SK-N-SH (cell line): ENCODE results near the gene NDUFB4.
"Not testable (repeated sequence)": the region's sequence is repeated elsewhere in the genome, so short reads cannot be mapped to it uniquely, and the experiment has no call there.

ENCODE experiments used
- CHD2 ChIP-seq: fragments of 150-350 bp; IDR thresholded peaks from 2 replicates; pipeline ENCODE4 v1.6.1; 2018; ENCODE audit warnings: low read length; ENCODE audit not compliant: partially characterized antibody
- CTCF ChIP-seq: fragments of 200-600 bp; sonication (generic); IDR thresholded peaks from 2 replicates; pipeline ENCODE4 v1.6.1; 2017; ENCODE audit warnings: antibody characterized with exemption, mild to moderate bottlenecking, moderate library complexity
- EZH2phosphoT487 ChIP-seq: fragments of 200-600 bp; sonication (generic); IDR thresholded peaks from 2 replicates; pipeline ENCODE4 v1.6.1; 2017; ENCODE audit warnings: low read depth, mixed run types, mild to moderate bottlenecking, antibody characterized with exemption, moderate library complexity, borderline replicate concordance
- POLR2AphosphoS5 ChIP-seq: IDR thresholded peaks from 2 replicates; pipeline ENCODE4 v1.6.1; 2012; ENCODE audit warnings: low read depth, low read length
- RAD21 ChIP-seq: IDR thresholded peaks from 2 replicates; pipeline ENCODE4 v1.6.1; 2012; ENCODE audit warnings: mild to moderate bottlenecking, low read length
- TAF1 ChIP-seq: IDR thresholded peaks from 2 replicates; pipeline ENCODE4 v1.6.1; 2012; ENCODE audit warnings: low read depth, mild to moderate bottlenecking, low read length, moderate library complexity, borderline replicate concordance
- TCF12 ChIP-seq: IDR thresholded peaks from 2 replicates; pipeline ENCODE4 v1.4.0; 2012

GRCh38 chr3:120616745-120617144 is 20.6 kb downstream of the NDUFB4 start:
- TF ChIP-seq EZH2phosphoT487, POLR2AphosphoS5, RAD21, CHD2, CTCF, TCF12, TAF1: not testable (repeated sequence)
